ENCODE results near the gene RAE1.

DNA sequence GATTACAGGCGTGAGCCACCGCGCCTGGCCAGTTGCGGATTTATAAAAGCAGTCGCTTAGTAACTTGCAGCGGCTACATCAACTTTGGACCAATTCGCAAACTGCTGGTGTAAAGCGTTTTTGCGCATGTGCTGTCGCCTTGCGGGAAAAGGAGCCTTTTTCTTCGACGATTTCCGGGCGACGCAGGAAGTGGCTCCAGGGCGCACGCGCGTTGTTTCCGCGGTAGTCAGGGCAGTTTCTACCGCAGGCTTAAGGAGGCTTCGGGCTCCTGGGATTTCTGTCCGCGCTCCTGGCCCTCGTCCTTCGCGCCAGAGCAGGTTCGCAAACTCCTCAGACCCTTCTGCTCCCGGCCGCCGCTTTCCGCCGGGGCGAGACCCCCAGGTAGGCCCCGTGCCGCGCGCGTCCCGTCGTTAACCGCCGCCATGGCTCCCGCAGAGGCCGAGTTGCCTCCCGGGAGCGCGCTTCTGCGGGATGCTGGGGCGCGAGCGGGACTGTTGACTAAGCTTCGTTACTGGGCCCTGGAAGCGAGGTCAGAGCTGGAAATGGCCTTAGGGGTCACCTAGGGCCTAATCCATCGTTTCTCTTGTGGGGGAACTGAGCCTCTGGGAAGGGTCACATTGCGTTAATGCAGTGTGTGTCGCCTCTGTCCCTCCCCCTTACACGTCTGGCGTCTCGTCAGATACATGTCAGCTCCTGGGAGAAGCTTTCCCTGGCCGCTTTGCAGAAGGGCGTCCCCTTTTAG is at the start of gene RAE1:
- TF ChIP-seq, protein P1, sequence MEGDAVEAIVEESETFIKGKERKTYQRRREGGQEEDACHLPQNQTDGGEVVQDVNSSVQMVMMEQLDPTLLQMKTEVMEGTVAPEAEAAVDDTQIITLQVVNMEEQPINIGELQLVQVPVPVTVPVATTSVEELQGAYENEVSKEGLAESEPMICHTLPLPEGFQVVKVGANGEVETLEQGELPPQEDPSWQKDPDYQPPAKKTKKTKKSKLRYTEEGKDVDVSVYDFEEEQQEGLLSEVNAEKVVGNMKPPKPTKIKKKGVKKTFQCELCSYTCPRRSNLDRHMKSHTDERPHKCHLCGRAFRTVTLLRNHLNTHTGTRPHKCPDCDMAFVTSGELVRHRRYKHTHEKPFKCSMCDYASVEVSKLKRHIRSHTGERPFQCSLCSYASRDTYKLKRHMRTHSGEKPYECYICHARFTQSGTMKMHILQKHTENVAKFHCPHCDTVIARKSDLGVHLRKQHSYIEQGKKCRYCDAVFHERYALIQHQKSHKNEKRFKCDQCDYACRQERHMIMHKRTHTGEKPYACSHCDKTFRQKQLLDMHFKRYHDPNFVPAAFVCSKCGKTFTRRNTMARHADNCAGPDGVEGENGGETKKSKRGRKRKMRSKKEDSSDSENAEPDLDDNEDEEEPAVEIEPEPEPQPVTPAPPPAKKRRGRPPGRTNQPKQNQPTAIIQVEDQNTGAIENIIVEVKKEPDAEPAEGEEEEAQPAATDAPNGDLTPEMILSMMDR (IDR thresholded peaks at IDR 0.05): peak in 1 of 4 experiments; percentile 7
- TF ChIP-seq POLR2A (IDR thresholded peaks at IDR 0.05): peak; percentile 39

Data from prostate gland (tissue), 2 donors.